SK-N-SH (cell line): ENCODE results near the gene COL21A1. TPM values are rescaled to one million over a fixed set of nuclear protein-coding genes. Genes with fewer than 3 reads are reported as not detected.

Source experiments
- CTCF ChIA-PET: fragments of 300-600, 350-600 bp; formaldehyde crosslinking; extraction: SDS; loops from one replicate; lab custom pipeline; 2021; lab: Yijun Ruan, JAX
- POLR2A ChIA-PET: fragments of 350-600 bp; sonication (Branson Sonifier 250); formaldehyde crosslinking; extraction: SDS; loops from one replicate; lab custom pipeline; 2020; ENCODE audit warnings: antibody characterized with exemption, inconsistent platforms; lab: Yijun Ruan, JAX
- DNase-seq: peaks from one replicate; pipeline ENCODE4 v3.0.0; 2012
- H2AFZ ChIP-seq: fragments of 200-600 bp; sonication (generic); 2 replicates; pipeline ENCODE4 v1.8.1; 2016; ENCODE audit warnings: antibody characterized with exemption, mild to moderate bottlenecking, low read depth
- H3F3A ChIP-seq: fragments of 200-600 bp; sonication (generic); replicated peaks from 2 replicates; pipeline ENCODE3; 2016; ENCODE audit warnings: antibody characterized with exemption, mild to moderate bottlenecking; ENCODE audit not compliant: insufficient read depth
- H3K27ac ChIP-seq, 2 experiments: fragments of 200-500 bp in 1 of 2; fragments of 200-600 bp in 1 of 2; sonication (Bioruptor generic) in 1 of 2; sonication (generic), shearing (Covaris generic) in 1 of 2; 2 replicates each; pipeline versions ENCODE4 v1.5.1 to v1.6.1; 2014 to 2016; ENCODE audit warnings: low read depth in 2 of 2, inconsistent platforms in 1 of 2, low read length in 1 of 2, mild to moderate bottlenecking in 1 of 2, mixed read lengths in 1 of 2
- H3K27me3 ChIP-seq: fragments of 200-600 bp; sonication (generic), shearing (Covaris generic); 2 replicates; pipeline ENCODE4 v1.6.1; 2016; ENCODE audit warnings: mixed run types; ENCODE audit not compliant: insufficient read depth
- H3K36me3 ChIP-seq, 2 experiments: fragments of 200-500 bp in 1 of 2; fragments of 200-600 bp in 1 of 2; sonication (Bioruptor generic) in 1 of 2; sonication (generic) in 1 of 2; replicated peaks in 1 of 2; 2 replicates each; pipeline versions ENCODE3 to v1.5.1; 2014 to 2016; ENCODE audit warnings: low read length in 1 of 2, mild to moderate bottlenecking in 1 of 2; ENCODE audit not compliant: insufficient read depth in 2 of 2, control insufficient read depth in 1 of 2
- H3K4me1 ChIP-seq, 2 experiments: fragments of 200-500 bp in 1 of 2; fragments of 200-600 bp in 1 of 2; sonication (Bioruptor generic) in 1 of 2; sonication (generic), shearing (Covaris generic) in 1 of 2; 2 replicates each; pipeline versions ENCODE4 v1.5.1 to v1.6.1; 2014 to 2016; ENCODE audit warnings: low read depth in 1 of 2, low read length in 1 of 2, mixed run types in 1 of 2; ENCODE audit not compliant: insufficient read depth in 2 of 2, control insufficient read depth in 1 of 2
- H3K4me2 ChIP-seq: fragments of 200-600 bp; sonication (generic), shearing (Covaris generic); 2 replicates; pipeline ENCODE4 v1.6.1; 2017; ENCODE audit warnings: mixed run types
- H3K4me3 ChIP-seq, 2 experiments: fragments of 200-500 bp in 1 of 2; fragments of 200-600 bp in 1 of 2; sonication (Bioruptor generic) in 1 of 2; sonication (generic), shearing (Covaris generic) in 1 of 2; 2 replicates each; pipeline versions ENCODE4 v1.5.1 to v1.8.1; 2014 to 2016; ENCODE audit warnings: low read depth in 2 of 2, inconsistent platforms in 1 of 2, low read length in 1 of 2, mild to moderate bottlenecking in 1 of 2, mixed read lengths in 1 of 2, moderate library complexity in 1 of 2
- H3K79me2 ChIP-seq: fragments of 200-600 bp; sonication (generic); 2 replicates; pipeline ENCODE4 v1.8.1; 2017; ENCODE audit warnings: mild to moderate bottlenecking; ENCODE audit not compliant: insufficient read depth
- H3K9ac ChIP-seq: fragments of 200-600 bp; sonication (generic); 2 replicates; pipeline ENCODE4 v1.6.1; 2017; ENCODE audit warnings: mixed run types
- H3K9me2 ChIP-seq: fragments of 200-600 bp; sonication (generic); 2 replicates; pipeline ENCODE4 v1.6.1; 2017; ENCODE audit warnings: mixed run types
- H3K9me3 ChIP-seq: fragments of 200-600 bp; sonication (generic); 2 replicates; pipeline ENCODE4 v1.6.1; 2017; ENCODE audit warnings: mixed run types, mild to moderate bottlenecking, moderate library complexity
- H4K20me1 ChIP-seq: fragments of 200-600 bp; sonication (generic); 2 replicates; pipeline ENCODE4 v1.6.1; 2017; ENCODE audit warnings: mild to moderate bottlenecking, mixed run types; ENCODE audit not compliant: insufficient read depth
- EZH2phosphoT487 ChIP-seq: fragments of 200-600 bp; sonication (generic); IDR thresholded peaks from 2 replicates; pipeline ENCODE4 v1.6.1; 2017; ENCODE audit warnings: low read depth, mixed run types, mild to moderate bottlenecking, antibody characterized with exemption, moderate library complexity, borderline replicate concordance
- FOSL2 ChIP-seq: IDR thresholded peaks from 2 replicates; pipeline ENCODE4 v1.4.0; 2012; ENCODE audit warnings: low read depth, mild to moderate bottlenecking, moderate library complexity, borderline replicate concordance
- FOXJ3 ChIP-seq: sonication (generic); formaldehyde crosslinking; IDR thresholded peaks from 2 replicates; pipeline ENCODE4 v1.5.1; 2020; ENCODE audit warnings: mild to moderate bottlenecking, missing genetic modification reagents
- GABPA ChIP-seq: IDR thresholded peaks from 2 replicates; pipeline ENCODE4 v1.4.0; 2012; ENCODE audit warnings: low read depth, mild to moderate bottlenecking
- MXI1 ChIP-seq: IDR thresholded peaks from 2 replicates; pipeline ENCODE4 v1.6.1; 2012; ENCODE audit warnings: mild to moderate bottlenecking, low read depth, low read length, improper control_type of control experiment
- PBX3 ChIP-seq: IDR thresholded peaks from 2 replicates; pipeline ENCODE4; 2012
- POLR2AphosphoS5 ChIP-seq: IDR thresholded peaks from 2 replicates; pipeline ENCODE4 v1.6.1; 2012; ENCODE audit warnings: low read depth, low read length
- REST ChIP-seq: IDR thresholded peaks from 2 replicates; pipeline ENCODE4 v1.6.1; 2012; ENCODE audit warnings: mild to moderate bottlenecking, low read depth, low read length, moderate library complexity
- RFX5 ChIP-seq: IDR thresholded peaks from 2 replicates; pipeline ENCODE4 v1.6.1; 2012; ENCODE audit warnings: mild to moderate bottlenecking, improper control_type of control experiment, low read length
- SIN3A ChIP-seq: IDR thresholded peaks from 2 replicates; pipeline ENCODE4 v1.6.1; 2012; ENCODE audit warnings: low read depth, mild to moderate bottlenecking, low read length, moderate library complexity, borderline replicate concordance
- SMC3 ChIP-seq: IDR thresholded peaks from 2 replicates; pipeline ENCODE4 v1.6.1; 2012; ENCODE audit warnings: low read depth, low read length, improper control_type of control experiment
- TAF1 ChIP-seq: IDR thresholded peaks from 2 replicates; pipeline ENCODE4 v1.6.1; 2012; ENCODE audit warnings: low read depth, mild to moderate bottlenecking, low read length, moderate library complexity, borderline replicate concordance
- ZBTB33 ChIP-seq: IDR thresholded peaks from 2 replicates; pipeline ENCODE4 v1.4.0; 2012; ENCODE audit warnings: low read depth, borderline replicate concordance
- WGBS: methylation state at CpG from one replicate; pipeline ENCODE4 v1.1.6; 2017; ENCODE audit warnings: low lambda C conversion rate; 5-methylcytosine and 5-hydroxymethylcytosine counted together
- polyA plus RNA-seq, 3 experiments: library from polyadenylated mRNA; depleted of rRNA; stranded (reverse); fragments of >200 nt; gene quantifications; 2 replicates each; pipeline ENCODE4 v1.2.3, GENCODE V29; 2012
- TF ChIP-seq, protein P1 (sequence below): IDR thresholded peaks from 2 replicates; pipeline ENCODE4 v1.4.0; 2012; ENCODE audit warnings: low read depth, borderline replicate concordance
- TF ChIP-seq, protein P2 (sequence below): fragments of 150-350 bp; IDR thresholded peaks from 2 replicates; pipeline ENCODE4 v1.6.1; 2016; ENCODE audit warnings: mild to moderate bottlenecking, low read depth, low read length
- TF ChIP-seq, protein P3 (sequence below): fragments of 200-600 bp; sonication (generic); IDR thresholded peaks from 2 replicates; pipeline ENCODE4 v1.6.1; 2017; ENCODE audit warnings: antibody characterized with exemption, mild to moderate bottlenecking, moderate library complexity

Gene COL21A1
- polyA plus RNA-seq, 1 of the 3 experiments (the other 2 are of a cell fraction) = 0.07 TPM

DNA sequence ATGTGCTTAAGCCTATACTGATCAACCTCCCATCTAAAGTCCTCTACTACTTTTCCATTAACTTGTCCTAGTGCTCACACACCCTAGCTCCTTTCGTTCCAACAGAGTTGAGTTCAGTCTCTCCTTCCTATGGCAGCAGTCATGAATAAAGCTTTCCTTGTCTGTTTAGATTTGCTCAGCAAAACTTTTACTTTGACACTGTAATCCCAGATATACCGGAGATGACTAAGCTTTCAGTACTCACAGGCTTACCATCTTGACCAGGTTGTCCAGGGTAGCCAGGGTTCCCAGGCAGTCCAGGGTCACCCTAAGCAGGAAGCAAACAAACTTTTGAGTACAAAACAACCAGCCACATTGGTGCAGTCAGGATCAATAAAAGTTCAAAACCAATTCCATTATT is 90.7 kb downstream of the COL21A1 start:
- H3K4me3 ChIP-seq = no peak overlapping the region
- H3K4me2 ChIP-seq = no peak overlapping the region
- H3K27me3 ChIP-seq = no peaks in the 10 kb centered on the region
- ChIA-PET CTCF (interaction anchor here (0.8 kb wide), 1 partner anchor 9 kb away, joined by 3 read pairs; no protein-coding TSS in a partner anchor), POLR2A (no interaction called here)
- no peak overlapping the region for H3K27ac ChIP-seq
- no peak for DNase-seq
- no peaks in the 10 kb centered on the region for H3K36me3 ChIP-seq
- no peaks in the 10 kb centered on the region for H3K79me2 ChIP-seq
- H3K9me2 ChIP-seq = no peaks in the 10 kb centered on the region
- WGBS = 56% methylated on average over 2 of the region's 2 CpGs
- no peaks in the 10 kb centered on the region for H3K4me1 ChIP-seq
- H4K20me1 ChIP-seq = no peaks in the 10 kb centered on the region
- no peaks in the 10 kb centered on the region for H3K9me3 ChIP-seq
- no peak overlapping the region for H3K9ac ChIP-seq
- no peaks in the 10 kb centered on the region for H3F3A ChIP-seq
- TF ChIP-seq, protein P1, sequence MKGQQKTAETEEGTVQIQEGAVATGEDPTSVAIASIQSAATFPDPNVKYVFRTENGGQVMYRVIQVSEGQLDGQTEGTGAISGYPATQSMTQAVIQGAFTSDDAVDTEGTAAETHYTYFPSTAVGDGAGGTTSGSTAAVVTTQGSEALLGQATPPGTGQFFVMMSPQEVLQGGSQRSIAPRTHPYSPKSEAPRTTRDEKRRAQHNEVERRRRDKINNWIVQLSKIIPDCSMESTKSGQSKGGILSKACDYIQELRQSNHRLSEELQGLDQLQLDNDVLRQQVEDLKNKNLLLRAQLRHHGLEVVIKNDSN = no peak
- TF ChIP-seq SIN3A (no peak), SMC3 (no peak), FOSL2 (no peak), GABPA (no peak)
- H2AFZ ChIP-seq = no peak overlapping the region

DNA sequence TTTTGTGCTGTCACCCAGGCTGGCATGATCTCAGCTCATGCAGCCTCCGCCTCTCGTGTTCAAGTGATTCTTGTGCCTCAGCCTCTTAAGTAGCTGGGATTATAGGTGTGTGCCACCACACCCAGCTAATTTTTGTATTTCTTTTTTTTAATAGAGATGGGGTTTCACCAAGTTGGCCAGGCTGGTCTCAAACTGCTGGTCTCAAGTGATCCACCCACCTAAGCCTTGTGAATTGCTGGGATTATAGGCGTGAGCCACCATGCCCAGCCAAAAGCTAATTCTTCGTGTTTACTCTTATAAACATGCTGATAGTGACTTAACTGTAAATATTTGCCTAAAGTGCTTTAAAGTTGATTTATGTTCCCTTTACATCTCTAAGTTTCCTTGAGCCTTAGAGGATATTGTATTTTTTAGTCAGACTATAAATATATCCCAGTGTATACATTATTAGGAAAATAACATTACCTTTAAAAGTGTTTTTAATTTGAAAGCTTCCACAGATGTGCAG is 91.7 kb downstream of the COL21A1 start:
- H3F3A ChIP-seq = no peaks in the 10 kb centered on the region
- H3K36me3 ChIP-seq = no peaks in the 10 kb centered on the region
- no peaks in the 10 kb centered on the region for H3K79me2 ChIP-seq
- H3K27me3 ChIP-seq = no peaks in the 10 kb centered on the region
- H3K9me3 ChIP-seq = no peaks in the 10 kb centered on the region
- 54% methylated on average over 4 of the region's 4 CpGs for WGBS
- no peaks in the 10 kb centered on the region for H3K4me1 ChIP-seq
- ChIA-PET POLR2A (no interaction called here), CTCF (interaction anchor here (0.8 kb wide), 1 partner anchor 10 kb away, joined by 3 read pairs; no protein-coding TSS in a partner anchor)
- no peak overlapping the region for H3K4me2 ChIP-seq
- H3K9ac ChIP-seq = no peak overlapping the region
- no peak overlapping the region for H2AFZ ChIP-seq
- no peak overlapping the region for H3K27ac ChIP-seq
- DNase-seq = no peak
- H4K20me1 ChIP-seq = no peaks in the 10 kb centered on the region
- H3K4me3 ChIP-seq = no peak overlapping the region
- H3K9me2 ChIP-seq = no peaks in the 10 kb centered on the region
- no peak for TF ChIP-seq TAF1
- no peak for TF ChIP-seq SMC3
- TF ChIP-seq REST = no peak
- no peak for TF ChIP-seq FOXJ3 (CRISPR knock-in tag)
- no peak for TF ChIP-seq EZH2phosphoT487
- no peak for TF ChIP-seq PBX3
- no peak for TF ChIP-seq ZBTB33
- TF ChIP-seq POLR2AphosphoS5 = no peak
- TF ChIP-seq RFX5 = no peak
- TF ChIP-seq, protein P2, sequence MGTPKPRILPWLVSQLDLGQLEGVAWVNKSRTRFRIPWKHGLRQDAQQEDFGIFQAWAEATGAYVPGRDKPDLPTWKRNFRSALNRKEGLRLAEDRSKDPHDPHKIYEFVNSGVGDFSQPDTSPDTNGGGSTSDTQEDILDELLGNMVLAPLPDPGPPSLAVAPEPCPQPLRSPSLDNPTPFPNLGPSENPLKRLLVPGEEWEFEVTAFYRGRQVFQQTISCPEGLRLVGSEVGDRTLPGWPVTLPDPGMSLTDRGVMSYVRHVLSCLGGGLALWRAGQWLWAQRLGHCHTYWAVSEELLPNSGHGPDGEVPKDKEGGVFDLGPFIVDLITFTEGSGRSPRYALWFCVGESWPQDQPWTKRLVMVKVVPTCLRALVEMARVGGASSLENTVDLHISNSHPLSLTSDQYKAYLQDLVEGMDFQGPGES = no peak
- no peak for TF ChIP-seq MXI1
- no peak for TF ChIP-seq SIN3A
- TF ChIP-seq, protein P3, sequence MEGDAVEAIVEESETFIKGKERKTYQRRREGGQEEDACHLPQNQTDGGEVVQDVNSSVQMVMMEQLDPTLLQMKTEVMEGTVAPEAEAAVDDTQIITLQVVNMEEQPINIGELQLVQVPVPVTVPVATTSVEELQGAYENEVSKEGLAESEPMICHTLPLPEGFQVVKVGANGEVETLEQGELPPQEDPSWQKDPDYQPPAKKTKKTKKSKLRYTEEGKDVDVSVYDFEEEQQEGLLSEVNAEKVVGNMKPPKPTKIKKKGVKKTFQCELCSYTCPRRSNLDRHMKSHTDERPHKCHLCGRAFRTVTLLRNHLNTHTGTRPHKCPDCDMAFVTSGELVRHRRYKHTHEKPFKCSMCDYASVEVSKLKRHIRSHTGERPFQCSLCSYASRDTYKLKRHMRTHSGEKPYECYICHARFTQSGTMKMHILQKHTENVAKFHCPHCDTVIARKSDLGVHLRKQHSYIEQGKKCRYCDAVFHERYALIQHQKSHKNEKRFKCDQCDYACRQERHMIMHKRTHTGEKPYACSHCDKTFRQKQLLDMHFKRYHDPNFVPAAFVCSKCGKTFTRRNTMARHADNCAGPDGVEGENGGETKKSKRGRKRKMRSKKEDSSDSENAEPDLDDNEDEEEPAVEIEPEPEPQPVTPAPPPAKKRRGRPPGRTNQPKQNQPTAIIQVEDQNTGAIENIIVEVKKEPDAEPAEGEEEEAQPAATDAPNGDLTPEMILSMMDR = no peak
